Osteoblast (primary cell): ENCODE data around the gene NTRK2. TPM values are rescaled to one million over a fixed set of nuclear protein-coding genes. Genes with fewer than 3 reads are reported as not detected.

ENCODE experiments used
- DNase-seq: peaks from one replicate; pipeline ENCODE4 v3.0.0; 2011; ENCODE audit warnings: low spot score, mixed read lengths; ENCODE audit not compliant: insufficient read length; ENCODE audit errors: missing footprints
- H2AFZ ChIP-seq: 2 replicates; pipeline ENCODE4 v1.6.0; 2011; ENCODE audit warnings: mild to moderate bottlenecking, low read length
- H3K27ac ChIP-seq: 2 replicates; pipeline ENCODE4 v1.5.1; 2011; ENCODE audit warnings: mild to moderate bottlenecking, low read depth, low read length, moderate library complexity
- H3K27me3 ChIP-seq: 2 replicates; pipeline ENCODE4 v1.6.0; 2012; ENCODE audit warnings: mild to moderate bottlenecking, control low read depth, inconsistent platforms, low read length, moderate library complexity; ENCODE audit not compliant: insufficient read depth
- H3K36me3 ChIP-seq: 2 replicates; pipeline ENCODE4 v1.5.1; 2011; ENCODE audit warnings: mild to moderate bottlenecking, low read length, control low read depth, moderate library complexity; ENCODE audit not compliant: insufficient read depth
- H3K4me1 ChIP-seq: 2 replicates; pipeline ENCODE4 v1.5.1; 2011; ENCODE audit warnings: mild to moderate bottlenecking, low read length, control low read depth, moderate library complexity; ENCODE audit not compliant: insufficient read depth
- H3K4me2 ChIP-seq: 2 replicates; pipeline ENCODE4 v1.6.0; 2011; ENCODE audit warnings: mild to moderate bottlenecking, low read length; ENCODE audit not compliant: insufficient read depth
- H3K4me3 ChIP-seq: fragments of 200-600 bp; sonication (generic); 3 replicates; pipeline ENCODE4 v1.5.1; 2012; ENCODE audit warnings: mild to moderate bottlenecking, low read length, inconsistent platforms; ENCODE audit not compliant: insufficient read depth
- H3K79me2 ChIP-seq: 2 replicates; pipeline ENCODE4 v1.6.0; 2012; ENCODE audit warnings: mild to moderate bottlenecking, low read length, control low read depth, inconsistent platforms; ENCODE audit not compliant: insufficient read depth
- H3K9me3 ChIP-seq: 2 replicates; pipeline ENCODE4 v1.5.1; 2011; ENCODE audit warnings: low read depth, low read length, control low read depth
- H4K20me1 ChIP-seq: 2 replicates; pipeline ENCODE4 v1.6.0; 2012; ENCODE audit warnings: mild to moderate bottlenecking, low read length, control low read depth; ENCODE audit not compliant: insufficient read depth
- CTCF ChIP-seq: IDR thresholded peaks from 2 replicates; pipeline ENCODE4 v1.5.1; 2011; ENCODE audit warnings: mild to moderate bottlenecking, low read depth, low read length, moderate library complexity; ENCODE audit errors: extremely low read depth
- total RNA-seq: library from RNA; depleted of rRNA; stranded (reverse); fragments of >200 nt; gene quantifications from 2 replicates; pipeline ENCODE4 v1.2.3, GENCODE V29; 2012

Gene NTRK2
- total RNA-seq, 1 donor, result 3.3 TPM

GRCh38 chr9:84835745-84836144 lies 166.2 kb downstream of the NTRK2 start:
- Histone ChIP-seq H2AFZ (no peak overlapping the region), H3K9me3 (no peaks in the 10 kb centered on the region), H3K27ac (no peak overlapping the region), H3K79me2 (no peaks in the 10 kb centered on the region), H3K4me2 (no peak overlapping the region), H3K36me3 (no peaks in the 10 kb centered on the region), H4K20me1 (no peaks in the 10 kb centered on the region), H3K4me1 (no peaks in the 10 kb centered on the region), H3K4me3 (no peak overlapping the region), H3K27me3 (no peaks in the 10 kb centered on the region)
- TF ChIP-seq CTCF, result no peak
- DNase-seq, result no peak

GRCh38 chr9:84838879-84839278 lies 169.3 kb downstream of the NTRK2 start:
- H3K4me2 ChIP-seq, result no peak overlapping the region
- H3K27ac ChIP-seq, result no peak overlapping the region
- H3K36me3 ChIP-seq, result no peaks in the 10 kb centered on the region
- no peaks in the 10 kb centered on the region for H4K20me1 ChIP-seq
- H3K4me3 ChIP-seq, result no peak overlapping the region
- H2AFZ ChIP-seq, result no peak overlapping the region
- H3K4me1 ChIP-seq, result no peaks in the 10 kb centered on the region
- TF ChIP-seq CTCF, result no peak
- H3K9me3 ChIP-seq, result no peaks in the 10 kb centered on the region
- no peaks in the 10 kb centered on the region for H3K79me2 ChIP-seq
- no peaks in the 10 kb centered on the region for H3K27me3 ChIP-seq
- no peak for DNase-seq

- no peaks in the 10 kb centered on the region for H3K9me3 ChIP-seq
- no peak for TF ChIP-seq CTCF
- no peaks in the 10 kb centered on the region for H3K36me3 ChIP-seq
- no peaks in the 10 kb centered on the region for H4K20me1 ChIP-seq
- H3K4me2 ChIP-seq, result no peak overlapping the region
- no peaks in the 10 kb centered on the region for H3K4me1 ChIP-seq
- no peaks in the 10 kb centered on the region for H3K27me3 ChIP-seq
- no peak for DNase-seq
- H2AFZ ChIP-seq, result no peak overlapping the region
- no peak overlapping the region for H3K4me3 ChIP-seq
- no peak overlapping the region for H3K27ac ChIP-seq
- no peaks in the 10 kb centered on the region for H3K79me2 ChIP-seq
These were observed 170.0 kb downstream of the NTRK2 start for GRCh38 chr9:84839541-84839940.

GRCh38 chr9:84841931-84842330 lies 172.4 kb downstream of the NTRK2 start:
- no peak for DNase-seq
- H2AFZ ChIP-seq, result no peak overlapping the region
- TF ChIP-seq CTCF, result no peak

More at GRCh38 chr9:84841931-84842330, 172.4 kb downstream of the NTRK2 start:
- Histone ChIP-seq H4K20me1 (no peaks in the 10 kb centered on the region), H3K79me2 (no peaks in the 10 kb centered on the region), H3K4me3 (no peak overlapping the region), H3K27me3 (no peaks in the 10 kb centered on the region), H3K4me1 (no peaks in the 10 kb centered on the region), H3K27ac (no peak overlapping the region), H3K36me3 (no peaks in the 10 kb centered on the region), H3K4me2 (no peak overlapping the region), H3K9me3 (no peaks in the 10 kb centered on the region)
